Peyer's patch (tissue), 4 donors: Measurements from ENCODE around the gene HYKK. TPM values are rescaled to one million over a fixed set of nuclear protein-coding genes. Genes with fewer than 3 reads are reported as not detected.
"Not testable (repeated sequence)": the region's sequence is repeated elsewhere in the genome, so short reads cannot be mapped to it uniquely, and the experiment has no call there.

ENCODE experiments used
- DNase-seq, 3 donors: peaks; one replicate each; pipeline ENCODE4 v3.0.0-alpha.2; 2017 to 2019
- H3K27ac ChIP-seq, 4 donors: fragments of 200-600 bp; sonication (generic); one replicate each; pipeline ENCODE4 v1.5.1; 2016 to 2019
- H3K27me3 ChIP-seq, 2 donors: fragments of 200-600 bp; sonication (generic); one replicate each; pipeline ENCODE4 v1.5.1; 2019
- H3K36me3 ChIP-seq, 3 donors: fragments of 200-600 bp; sonication (generic); one replicate each; pipeline ENCODE4 v1.5.1; 2016 to 2019
- H3K4me1 ChIP-seq, 4 donors: fragments of 200-600 bp; sonication (generic); one replicate each; pipeline ENCODE4 v1.5.1; 2016 to 2019
- H3K4me3 ChIP-seq, 4 donors: fragments of 200-600 bp; sonication (generic); 1 replicate in 3 of 4; 2 replicates in 1 of 4; pipeline ENCODE4 v1.5.1; 2016 to 2019; ENCODE audit warnings: mild to moderate bottlenecking in 1 of 4
- H3K9me3 ChIP-seq, 4 donors: fragments of 200-600 bp; sonication (generic); one replicate each; pipeline ENCODE4 v1.5.1; 2016 to 2019; ENCODE audit warnings: mild to moderate bottlenecking in 1 of 4
- CTCF ChIP-seq, 6 experiments: fragments of 450-650 bp in 4 of 6; fragments of 200-600 bp in 2 of 6; sonication (generic) in 1 of 6; IDR thresholded peaks; one replicate each; pipeline ENCODE4 v1.5.1; 2017 to 2019; ENCODE audit warnings: antibody characterized with exemption in 6 of 6, mild to moderate bottlenecking in 3 of 6, moderate library complexity in 1 of 6
- POLR2A ChIP-seq, 2 donors: fragments of 450-650 bp; IDR thresholded peaks; one replicate each; pipeline ENCODE4 v1.5.1; 2017; ENCODE audit warnings: antibody characterized with exemption in 2 of 2, mild to moderate bottlenecking in 2 of 2, moderate library complexity in 2 of 2
- total RNA-seq, 4 donors: library from RNA; depleted of rRNA; stranded (reverse); fragments of >200 nt; gene quantifications; one replicate each; pipeline ENCODE4 v1.1.0, GENCODE V29; 2016

Gene HYKK
- total RNA-seq, 4 donors from 2014 or later: 12.4 to 32.9 (median 26.8) TPM

GRCh38 chr15:78536134-78536533, 28.8 kb downstream of the HYKK start:
- TF ChIP-seq POLR2A (IDR thresholded peaks at IDR 0.05) (no peak), CTCF (IDR thresholded peaks at IDR 0.05) (no peak)
- no peaks in the 10 kb centered on the region for H3K9me3 ChIP-seq
- no peaks in the 10 kb centered on the region for H3K27me3 ChIP-seq
- H3K27ac ChIP-seq: no peak overlapping the region
- H3K36me3 ChIP-seq: no peaks in the 10 kb centered on the region
- H3K4me3 ChIP-seq: no peak overlapping the region
- no peak for DNase-seq
- peaks cover 0 to under 1% (median 0%) of the 10 kb centered on the region in 4 donors for H3K4me1 ChIP-seq

- Histone ChIP-seq H3K36me3 (peaks cover 0 to under 1% (median 0%) of the 10 kb centered on the region in 3 donors), H3K9me3 (no peaks in the 10 kb centered on the region), H3K4me3 (no peak overlapping the region), H3K4me1 (peaks cover 0 to 13% (median 3%) of the 10 kb centered on the region in 4 donors), H3K27me3 (no peaks in the 10 kb centered on the region), H3K27ac (no peak overlapping the region)
- DNase-seq: no peak
- TF ChIP-seq CTCF (IDR thresholded peaks at IDR 0.05) (no peak), POLR2A (IDR thresholded peaks at IDR 0.05) (no peak)
Measured at GRCh38 chr15:78537266-78537905, 30.0 kb downstream of the HYKK start.

GRCh38 chr15:78538358-78538757, 31.0 kb downstream of the HYKK start:
- Histone ChIP-seq H3K27ac (no peak overlapping the region), H3K36me3 (peaks cover 0 to 9% (median 0%) of the 10 kb centered on the region in 3 donors), H3K4me1 (peaks cover 0 to 15% (median 3%) of the 10 kb centered on the region in 4 donors), H3K9me3 (no peaks in the 10 kb centered on the region), H3K27me3 (no peaks in the 10 kb centered on the region), H3K4me3 (no peak overlapping the region)
- TF ChIP-seq POLR2A (IDR thresholded peaks at IDR 0.05) (no peak), CTCF (IDR thresholded peaks at IDR 0.05) (no peak)
- no peak for DNase-seq

- Histone ChIP-seq H3K4me1 (peaks cover 0 to 15% (median 3%) of the 10 kb centered on the region in 4 donors), H3K27ac (peak overlapping the region; percentile 89 to 95 (median 94)), H3K4me3 (peak overlapping the region; percentile 65 to 88 (median 83)), H3K36me3 (peaks cover 0 to 22% (median 0%) of the 10 kb centered on the region in 3 donors)
- DNase-seq, H3K9me3 ChIP-seq, H3K27me3 ChIP-seq: not testable (repeated sequence)
Measured at GRCh38 chr15:78539464-78540140, 32.2 kb downstream of the HYKK start.

- TF ChIP-seq CTCF (IDR thresholded peaks at IDR 0.05) (peak in 2 of 6 experiments; percentile 5 to 7), POLR2A (IDR thresholded peaks at IDR 0.05) (peak; percentile 68 to 83)
- DNase-seq: peak; percentile 91 to 97 (median 95)
- Histone ChIP-seq H3K9me3 (no peaks in the 10 kb centered on the region), H3K27me3 (no peaks in the 10 kb centered on the region), H3K4me1 (peaks cover 0 to 15% (median 3%) of the 10 kb centered on the region in 4 donors), H3K27ac (peak within 1 kb of the TSS; percentile 89 to 95 (median 94)), H3K4me3 (peak within 1 kb of the TSS; percentile 65 to 88 (median 83)), H3K36me3 (peaks cover 0 to 29% (median 0%) of the 10 kb centered on the region in 3 donors)
Measured at GRCh38 chr15:78540141-78540870, 32.9 kb downstream of the HYKK start, which contains the start of gene PSMA4. Gene PSMA4, plus strand, starts transcription at chr15:78540444. Its CDS starts 1,484 bp downstream, at chr15:78541928.
